Cortex of kidney (tissue), 1 donor: Measurements from ENCODE around the gene ADCY9.

Experiments
- DNase-seq: peaks from one replicate; lab custom pipeline; 2025; lab: John Stamatoyannopoulos, UW

ADCY9 gene

GRCh38 chr16:3912897-3913296 lies 203.3 kb downstream of the ADCY9 start:
- DNase-seq, result no peak
